ENCODE measurements around the gene PIK3CA. TPM values are rescaled to one million over a fixed set of nuclear protein-coding genes. Genes with fewer than 3 reads are reported as not detected.

PIK3CA gene
- total RNA-seq, 4 donors from 2014 or later, result 10.6 to 20.8 (median 17.2) TPM

GRCh38 chr3:179223548-179223947, 75.4 kb downstream of the PIK3CA start:
- whole genome bisulfite sequencing, 2 donors, result 83 to 88% methylated on average over 2 of the region's 2 CpGs
- H3K4me1 ChIP-seq, result no peaks in the 10 kb centered on the region
- peaks cover 0 to 81% (median 0%) of the 10 kb centered on the region in 3 donors for H3K36me3 ChIP-seq
- H3K27ac ChIP-seq, result no peak overlapping the region
- no peak overlapping the region for H3K4me3 ChIP-seq
- TF ChIP-seq, protein P1, sequence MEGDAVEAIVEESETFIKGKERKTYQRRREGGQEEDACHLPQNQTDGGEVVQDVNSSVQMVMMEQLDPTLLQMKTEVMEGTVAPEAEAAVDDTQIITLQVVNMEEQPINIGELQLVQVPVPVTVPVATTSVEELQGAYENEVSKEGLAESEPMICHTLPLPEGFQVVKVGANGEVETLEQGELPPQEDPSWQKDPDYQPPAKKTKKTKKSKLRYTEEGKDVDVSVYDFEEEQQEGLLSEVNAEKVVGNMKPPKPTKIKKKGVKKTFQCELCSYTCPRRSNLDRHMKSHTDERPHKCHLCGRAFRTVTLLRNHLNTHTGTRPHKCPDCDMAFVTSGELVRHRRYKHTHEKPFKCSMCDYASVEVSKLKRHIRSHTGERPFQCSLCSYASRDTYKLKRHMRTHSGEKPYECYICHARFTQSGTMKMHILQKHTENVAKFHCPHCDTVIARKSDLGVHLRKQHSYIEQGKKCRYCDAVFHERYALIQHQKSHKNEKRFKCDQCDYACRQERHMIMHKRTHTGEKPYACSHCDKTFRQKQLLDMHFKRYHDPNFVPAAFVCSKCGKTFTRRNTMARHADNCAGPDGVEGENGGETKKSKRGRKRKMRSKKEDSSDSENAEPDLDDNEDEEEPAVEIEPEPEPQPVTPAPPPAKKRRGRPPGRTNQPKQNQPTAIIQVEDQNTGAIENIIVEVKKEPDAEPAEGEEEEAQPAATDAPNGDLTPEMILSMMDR (IDR thresholded peaks at IDR 0.05), result no peak
- TF ChIP-seq POLR2A (IDR thresholded peaks at IDR 0.05), result no peak
- intact Hi-C loops (cut with DNase I), result no loop called here
- DNase-seq, result no peak
- H3K9me3 ChIP-seq, result no peaks in the 10 kb centered on the region
- no peaks in the 10 kb centered on the region for H3K27me3 ChIP-seq

DNA sequence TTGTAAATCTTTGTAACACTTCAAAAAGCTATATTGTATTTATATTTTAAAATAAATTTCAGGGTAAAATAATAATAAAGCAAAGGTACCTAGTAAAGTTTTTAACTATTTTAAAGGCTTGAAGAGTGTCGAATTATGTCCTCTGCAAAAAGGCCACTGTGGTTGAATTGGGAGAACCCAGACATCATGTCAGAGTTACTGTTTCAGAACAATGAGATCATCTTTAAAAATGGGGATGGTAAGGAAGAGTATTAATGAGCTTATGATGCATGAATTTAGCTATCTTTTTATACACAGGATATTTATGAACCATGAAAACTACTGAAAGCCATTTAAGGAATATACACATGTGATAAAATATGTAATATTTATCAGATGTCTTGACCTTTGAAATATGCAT, 76.4 kb downstream of the PIK3CA start:
- no peak for DNase-seq
- Histone ChIP-seq H3K27ac (no peak overlapping the region), H3K4me3 (no peak overlapping the region), H3K36me3 (peaks cover 0 to 89% (median 0%) of the 10 kb centered on the region in 3 donors), H3K27me3 (no peaks in the 10 kb centered on the region), H3K9me3 (no peaks in the 10 kb centered on the region), H3K4me1 (no peaks in the 10 kb centered on the region)
- TF ChIP-seq, protein P1 (IDR thresholded peaks at IDR 0.05), result no peak
- TF ChIP-seq POLR2A (IDR thresholded peaks at IDR 0.05), result no peak
- WGBS, 2 donors, result 88 to 90% methylated on average over 1 of the region's 1 CpG
- intact Hi-C loops (cut with DNase I), result no loop called here

DNA sequence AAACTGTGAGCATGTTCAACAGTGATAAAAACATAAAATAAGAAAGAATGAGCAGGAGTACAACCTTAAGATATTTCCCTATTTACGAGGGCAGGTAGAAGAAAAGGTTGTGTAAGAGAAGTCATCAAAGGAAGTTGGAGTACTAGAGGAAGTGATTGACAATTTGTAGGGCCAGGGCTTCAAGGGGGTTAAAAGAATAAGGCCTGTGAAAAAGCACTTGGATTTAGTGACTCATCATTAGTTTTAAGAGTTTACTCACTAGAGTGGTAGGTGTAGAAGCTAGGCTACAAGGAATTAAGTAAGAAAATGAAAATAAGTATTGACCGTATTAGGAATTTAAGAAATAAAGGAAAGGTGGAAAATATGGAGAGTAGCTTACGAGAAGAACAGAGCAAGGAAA, 79.2 kb downstream of the PIK3CA start:
- DNase-seq, result no peak
- Histone ChIP-seq H3K9me3 (no peaks in the 10 kb centered on the region), H3K27ac (no peak overlapping the region), H3K36me3 (peaks cover 0 to 88% (median 3%) of the 10 kb centered on the region in 3 donors), H3K4me1 (no peaks in the 10 kb centered on the region), H3K4me3 (no peak overlapping the region), H3K27me3 (no peaks in the 10 kb centered on the region)
- WGBS, 2 donors, result 77 to 78% methylated on average over 3 of the region's 3 CpGs
- intact Hi-C loops (cut with DNase I), result no loop called here
- no peak for TF ChIP-seq POLR2A (IDR thresholded peaks at IDR 0.05)
- TF ChIP-seq, protein P1 (IDR thresholded peaks at IDR 0.05), result no peak

DNA sequence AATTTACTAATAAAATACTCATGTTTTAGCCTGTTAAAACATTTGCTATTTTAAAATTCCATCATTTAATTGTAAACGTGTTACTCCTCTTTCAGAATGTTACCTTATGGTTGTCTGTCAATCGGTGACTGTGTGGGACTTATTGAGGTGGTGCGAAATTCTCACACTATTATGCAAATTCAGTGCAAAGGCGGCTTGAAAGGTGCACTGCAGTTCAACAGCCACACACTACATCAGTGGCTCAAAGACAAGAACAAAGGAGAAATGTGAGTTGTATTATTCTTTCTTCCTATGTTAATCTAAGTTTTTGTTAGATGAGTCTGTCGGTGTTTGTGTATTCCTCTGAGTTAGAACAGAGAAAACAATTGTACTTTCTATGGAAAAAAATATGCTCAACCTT, 81.0 kb downstream of the PIK3CA start:
- no peaks in the 10 kb centered on the region for H3K9me3 ChIP-seq
- intact Hi-C loops (cut with DNase I), result no loop called here
- H3K36me3 ChIP-seq, result peaks cover 0 to 88% (median 3%) of the 10 kb centered on the region in 3 donors
- DNase-seq, result no peak
- 76 to 81% methylated on average over 5 of the region's 5 CpGs for WGBS, 2 donors
- no peak overlapping the region for H3K27ac ChIP-seq
- TF ChIP-seq, protein P1 (IDR thresholded peaks at IDR 0.05), result no peak
- TF ChIP-seq POLR2A (IDR thresholded peaks at IDR 0.05), result no peak
- H3K4me1 ChIP-seq, result no peaks in the 10 kb centered on the region
- no peaks in the 10 kb centered on the region for H3K27me3 ChIP-seq
- H3K4me3 ChIP-seq, result no peak overlapping the region

- H3K36me3 ChIP-seq, result peaks cover 0 to 76% (median 3%) of the 10 kb centered on the region in 3 donors
- DNase-seq, result no peak
- H3K4me1 ChIP-seq, result no peaks in the 10 kb centered on the region
- H3K27me3 ChIP-seq, result no peaks in the 10 kb centered on the region
- H3K9me3 ChIP-seq, result no peaks in the 10 kb centered on the region
- no peak for TF ChIP-seq POLR2A (IDR thresholded peaks at IDR 0.05)
- TF ChIP-seq, protein P1 (IDR thresholded peaks at IDR 0.05), result no peak
- intact Hi-C loops (cut with DNase I), result no loop called here
- 92 to 96% methylated on average over 3 of the region's 3 CpGs for WGBS, 2 donors
- no peak overlapping the region for H3K27ac ChIP-seq
- no peak overlapping the region for H3K4me3 ChIP-seq
Observed at GRCh38 chr3:179233043-179233442, 84.9 kb downstream of the PIK3CA start.

Data from esophagus squamous epithelium (tissue), 5 donors.